Endothelial cell of umbilical vein (primary cell): ENCODE results near the gene CAMK2B. TPM values are rescaled to one million over a fixed set of nuclear protein-coding genes. Genes with fewer than 3 reads are reported as not detected.

ENCODE experiments used
- BruUV-seq: library from RNA; stranded (reverse); fragments of 400-500 nt; replicated peaks from 2 replicates; lab custom pipeline; 2021; lab: Mats Ljungman, UMichigan
- CTCF ChIA-PET: fragments of 300-600, 350-600 bp; sonication (Branson Sonifier 250); formaldehyde crosslinking; loops from one replicate; lab custom pipeline; 2021; ENCODE audit warnings: antibody characterized with exemption, inconsistent platforms; lab: Charles Lee
- POLR2A ChIA-PET: fragments of 300-600, 350-600 bp; sonication (Branson Sonifier 250); formaldehyde crosslinking; loops from one replicate; lab custom pipeline; 2021; ENCODE audit warnings: antibody characterized with exemption, inconsistent platforms; lab: Charles Lee
- DNase-seq: peaks from one replicate; pipeline ENCODE4 v3.0.0-alpha.2; 2011; ENCODE audit warnings: low read depth, low spot score
- FAIRE-seq: peaks from 2 replicates; lab custom pipeline; 2011; peaks lifted over from hg19 to GRCh38; lab: Jason Lieb, UNC
- H2AFZ ChIP-seq: 2 replicates; pipeline ENCODE4 v1.6.0; 2012; ENCODE audit warnings: low read depth, low read length, control low read depth, inconsistent platforms
- H3K27ac ChIP-seq: 2 replicates; pipeline ENCODE4 v1.5.1; 2011; ENCODE audit warnings: low read depth, mild to moderate bottlenecking, control low read depth, low read length, moderate library complexity; ENCODE audit not compliant: insufficient read depth
- H3K27me3 ChIP-seq, 2 experiments: 2 replicates each; pipeline versions ENCODE4 v1.6.0 to v1.6.1; 2011; ENCODE audit warnings: low read length in 2 of 2, mixed read lengths in 1 of 2; ENCODE audit not compliant: control insufficient read depth in 2 of 2, insufficient read depth in 2 of 2
- H3K36me3 ChIP-seq, 2 experiments: 2 replicates in 1 of 2; 3 replicates in 1 of 2; pipeline ENCODE4 v1.5.1; 2011; ENCODE audit warnings: low read length in 2 of 2, mild to moderate bottlenecking in 1 of 2, moderate library complexity in 1 of 2; ENCODE audit not compliant: control insufficient read depth in 2 of 2, insufficient read depth in 2 of 2; ENCODE audit errors: extremely low read depth in 1 of 2
- H3K4me1 ChIP-seq: 3 replicates; pipeline ENCODE4 v1.5.1; 2011; ENCODE audit warnings: mild to moderate bottlenecking, low read length; ENCODE audit not compliant: control insufficient read depth, insufficient read depth; ENCODE audit errors: extremely low read depth
- H3K4me2 ChIP-seq: 2 replicates; pipeline ENCODE4 v1.6.1; 2011; ENCODE audit warnings: low read length, control low read depth, mixed read lengths; ENCODE audit not compliant: insufficient read depth
- H3K4me3 ChIP-seq, 3 experiments: fragments of 200-600 bp in 1 of 3; sonication (generic), shearing (Covaris generic) in 1 of 3; replicated peaks in 1 of 3; 2 replicates each; pipeline ENCODE4 v1.5.1; 2011 to 2016; ENCODE audit warnings: control low read depth in 3 of 3, low read length in 3 of 3, mild to moderate bottlenecking in 2 of 3, inconsistent platforms in 1 of 3, low read depth in 1 of 3, moderate library complexity in 1 of 3; ENCODE audit not compliant: insufficient read depth in 1 of 3
- H3K79me2 ChIP-seq: 2 replicates; pipeline ENCODE4 v1.6.0; 2012; ENCODE audit warnings: low read length, inconsistent platforms; ENCODE audit not compliant: control insufficient read depth, insufficient read depth
- H3K9ac ChIP-seq: replicated peaks from 2 replicates; pipeline ENCODE3; 2011; ENCODE audit warnings: low read length, control low read depth; ENCODE audit not compliant: insufficient read depth; ENCODE audit errors: extremely low read depth
- H3K9me1 ChIP-seq: replicated peaks from 3 replicates; pipeline ENCODE4 v1.6.0; 2011; ENCODE audit warnings: mild to moderate bottlenecking, low read length; ENCODE audit not compliant: control insufficient read depth, insufficient read depth; ENCODE audit errors: extremely low read depth
- H3K9me3 ChIP-seq: replicated peaks from 2 replicates; pipeline ENCODE4 v1.5.1; 2012; ENCODE audit warnings: low read length, inconsistent platforms; ENCODE audit not compliant: control insufficient read depth, insufficient read depth
- H4K20me1 ChIP-seq: replicated peaks from 2 replicates; pipeline ENCODE3; 2011; ENCODE audit warnings: mild to moderate bottlenecking, low read length; ENCODE audit not compliant: control insufficient read depth, insufficient read depth; ENCODE audit errors: extremely low read depth
- FOS ChIP-seq: IDR thresholded peaks from 2 replicates; pipeline ENCODE4 v1.6.1; 2011; ENCODE audit warnings: mild to moderate bottlenecking, low read length, moderate library complexity, borderline replicate concordance; ENCODE audit not compliant: insufficient read depth
- GATA2 ChIP-seq: IDR thresholded peaks from 2 replicates; pipeline ENCODE4 v1.7.0; 2011; ENCODE audit warnings: low read depth, mild to moderate bottlenecking, moderate library complexity, mixed read lengths, low read length; ENCODE audit not compliant: insufficient read length, insufficient read depth
- JUN ChIP-seq: IDR thresholded peaks from 2 replicates; pipeline ENCODE4 v1.6.1; 2011; ENCODE audit warnings: borderline replicate concordance, low read depth; ENCODE audit not compliant: insufficient read length, insufficient read depth
- MYC ChIP-seq: IDR thresholded peaks from one replicate; pipeline ENCODE4 v1.6.1; 2011; ENCODE audit warnings: mild to moderate bottlenecking, low read depth, low read length
- POLR2A ChIP-seq: IDR thresholded peaks from 2 replicates; pipeline ENCODE4 v1.6.1; 2012; ENCODE audit warnings: low read depth, mild to moderate bottlenecking, control low read depth, low read length
- POLR2AphosphoS5 ChIP-seq: IDR thresholded peaks from 2 replicates; pipeline ENCODE4 v1.6.1; 2012; ENCODE audit warnings: low read depth, mild to moderate bottlenecking, control low read depth, low read length, moderate library complexity; ENCODE audit not compliant: insufficient read depth
- dilution Hi-C: fragments of 300-500 bp; cut with MboI; formaldehyde crosslinking; loops from one replicate; pipeline ENCODE4 v1.15.0; 2019; ENCODE audit warnings: low sequenced_read_pairs; ENCODE audit not compliant: extremely low pct_ligation_motif_present
- intact Hi-C: fragments of 100-400 bp; cut with micrococcal nuclease; formaldehyde crosslinking; loops from one replicate; pipeline ENCODE4 v1.10.0; 2022
- polyA plus RNA-seq, 4 experiments: library from polyadenylated mRNA; depleted of rRNA in 3 of 4; stranded (reverse) in 3 of 4; unstranded in 1 of 4; fragments of >200 nt; gene quantifications; 2 replicates each; pipeline versions ENCODE4 v1.2.1 to v1.2.3, GENCODE V29; 2011 to 2012; ENCODE audit warnings: missing spikeins in 1 of 4
- total RNA-seq: library from RNA; stranded (reverse); gene quantifications from 2 replicates; pipeline ENCODE4 v1.2.3, GENCODE V29; 2021
- TF ChIP-seq, protein P1 (sequence below), 2 donors: IDR thresholded peaks; 1 replicate in 1 of 2; 2 replicates in 1 of 2; pipeline ENCODE4 v1.5.1; 2011; ENCODE audit warnings: low read length in 2 of 2, mild to moderate bottlenecking in 2 of 2, moderate library complexity in 2 of 2, control low read depth in 1 of 2, inconsistent platforms in 1 of 2, low read depth in 1 of 2; ENCODE audit not compliant: insufficient read depth in 1 of 2; ENCODE audit errors: extremely low read depth in 1 of 2
- TF ChIP-seq, protein P2 (sequence below): IDR thresholded peaks from 2 replicates; pipeline ENCODE4 v1.6.1; 2011; ENCODE audit not compliant: insufficient read depth, insufficient read length

Gene CAMK2B
- total and polyA plus RNA-seq, 2 donors (not counting 3 experiments of a cell fraction or from before 2014, with no cell fraction given) = 0.57 to 1.6 TPM

GRCh38 chr7:44215531-44215930, 109.9 kb downstream of the CAMK2B start:
- no peaks in the 10 kb centered on the region for H3K4me1 ChIP-seq
- H3K9me3 ChIP-seq = no peaks in the 10 kb centered on the region
- dilution Hi-C loops = no loop called here
- no peaks in the 10 kb centered on the region for H3K9me1 ChIP-seq
- no TSS peak for BruUV-seq
- no peaks in the 10 kb centered on the region for H3K27me3 ChIP-seq
- DNase-seq (no peak), FAIRE-seq (no peak)
- no peak overlapping the region for H3K27ac ChIP-seq
- no peak overlapping the region for H3K4me2 ChIP-seq
- intact Hi-C loops = no loop called here
- H3K4me3 ChIP-seq = no peak overlapping the region
- ChIA-PET CTCF (interaction anchor here (2.5 kb wide), 2 partner anchors 44 to 350 kb away, joined by 6 to 18 read pairs; no protein-coding TSS in a partner anchor), POLR2A (no interaction called here)
- TF ChIP-seq JUN = no peak
- no peak for TF ChIP-seq POLR2A
- TF ChIP-seq, protein P1, sequence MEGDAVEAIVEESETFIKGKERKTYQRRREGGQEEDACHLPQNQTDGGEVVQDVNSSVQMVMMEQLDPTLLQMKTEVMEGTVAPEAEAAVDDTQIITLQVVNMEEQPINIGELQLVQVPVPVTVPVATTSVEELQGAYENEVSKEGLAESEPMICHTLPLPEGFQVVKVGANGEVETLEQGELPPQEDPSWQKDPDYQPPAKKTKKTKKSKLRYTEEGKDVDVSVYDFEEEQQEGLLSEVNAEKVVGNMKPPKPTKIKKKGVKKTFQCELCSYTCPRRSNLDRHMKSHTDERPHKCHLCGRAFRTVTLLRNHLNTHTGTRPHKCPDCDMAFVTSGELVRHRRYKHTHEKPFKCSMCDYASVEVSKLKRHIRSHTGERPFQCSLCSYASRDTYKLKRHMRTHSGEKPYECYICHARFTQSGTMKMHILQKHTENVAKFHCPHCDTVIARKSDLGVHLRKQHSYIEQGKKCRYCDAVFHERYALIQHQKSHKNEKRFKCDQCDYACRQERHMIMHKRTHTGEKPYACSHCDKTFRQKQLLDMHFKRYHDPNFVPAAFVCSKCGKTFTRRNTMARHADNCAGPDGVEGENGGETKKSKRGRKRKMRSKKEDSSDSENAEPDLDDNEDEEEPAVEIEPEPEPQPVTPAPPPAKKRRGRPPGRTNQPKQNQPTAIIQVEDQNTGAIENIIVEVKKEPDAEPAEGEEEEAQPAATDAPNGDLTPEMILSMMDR (IDR thresholded peaks at IDR 0.05; ENCODE audit: extremely low read depth in 1 of 2, insufficient read depth in 1 of 2, low read depth in 1 of 2, low read length in 2 of 2) = no peak
- no peak for TF ChIP-seq GATA2
- TF ChIP-seq POLR2AphosphoS5 = no peak
- no peak for TF ChIP-seq MYC
- TF ChIP-seq FOS = no peak
- TF ChIP-seq, protein P2, sequence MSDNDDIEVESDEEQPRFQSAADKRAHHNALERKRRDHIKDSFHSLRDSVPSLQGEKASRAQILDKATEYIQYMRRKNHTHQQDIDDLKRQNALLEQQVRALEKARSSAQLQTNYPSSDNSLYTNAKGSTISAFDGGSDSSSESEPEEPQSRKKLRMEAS = no peak
- no peak overlapping the region for H3K9ac ChIP-seq
- H4K20me1 ChIP-seq = no peaks in the 10 kb centered on the region
- no peaks in the 10 kb centered on the region for H3K79me2 ChIP-seq
- H3K36me3 ChIP-seq = peaks cover 0 to 25% of the 10 kb centered on the region in 2 experiments
- H2AFZ ChIP-seq = no peak overlapping the region
